IMR-90 (cell line): Measurements from ENCODE around the gene PLOD3. TPM values are rescaled to one million over a fixed set of nuclear protein-coding genes. Genes with fewer than 3 reads are reported as not detected.
A peak's percentile ranks its signal among the peaks of the same experiment; 100 is the strongest.

Experiments used
- ATAC-seq: fragments of 200-7000 bp; cut with Tn5 transposase; 2 replicates; pipeline ENCODE4 v1.9.1; 2020; ENCODE audit warnings: low read depth, mild to moderate bottlenecking, moderate library complexity
- BruUV-seq: library from RNA; stranded (reverse); fragments of 400-500 nt; replicated peaks from 2 replicates; lab custom pipeline; 2021; lab: Mats Ljungman, UMichigan
- CTCF ChIA-PET: fragments of 300-600 bp; formaldehyde crosslinking; extraction: SDS; loops from one replicate; lab custom pipeline; 2021; ENCODE audit warnings: antibody characterized with exemption; lab: Yijun Ruan, JAX
- POLR2A ChIA-PET: fragments of 300-600 bp; sonication (Branson Sonifier 250); formaldehyde crosslinking; loops from one replicate; lab custom pipeline; 2022; ENCODE audit warnings: antibody characterized with exemption; ENCODE audit not compliant: unreplicated experiment; lab: Charles Lee
- DNase-seq: peaks from one replicate; pipeline ENCODE4 v3.0.0; 2013
- H2AFZ ChIP-seq: replicated peaks from 2 replicates; pipeline ENCODE3; 2013; ENCODE audit warnings: low read length, mild to moderate bottlenecking; ENCODE audit not compliant: poor library complexity
- H2AK5ac ChIP-seq: 2 replicates; pipeline ENCODE4 v1.6.1; 2013; ENCODE audit warnings: low read depth, low read length, inconsistent platforms
- H2AK9ac ChIP-seq: replicated peaks from 2 replicates; pipeline ENCODE3; 2013; ENCODE audit warnings: mild to moderate bottlenecking, low read depth, low read length, moderate library complexity; ENCODE audit not compliant: poor library complexity
- H2BK120ac ChIP-seq: 2 replicates; pipeline ENCODE4 v1.6.1; 2013; ENCODE audit warnings: low read depth, low read length, inconsistent platforms
- H2BK15ac ChIP-seq: 3 replicates; pipeline ENCODE4 v1.6.1; 2013; ENCODE audit warnings: low read depth, low read length, inconsistent platforms
- H2BK20ac ChIP-seq: 2 replicates; pipeline ENCODE4 v1.6.1; 2013; ENCODE audit warnings: low read depth, mild to moderate bottlenecking, inconsistent platforms, low read length, moderate library complexity
- H2BK5ac ChIP-seq: 2 replicates; pipeline ENCODE4 v1.6.1; 2013; ENCODE audit warnings: mild to moderate bottlenecking, low read depth, low read length, inconsistent platforms; ENCODE audit not compliant: poor library complexity, severe bottlenecking
- H3K14ac ChIP-seq: replicated peaks from 2 replicates; pipeline ENCODE4 v1.6.1; 2013; ENCODE audit warnings: low read depth, low read length, inconsistent platforms
- H3K18ac ChIP-seq: 2 replicates; pipeline ENCODE4 v1.6.1; 2013; ENCODE audit warnings: low read depth, low read length, control low read depth
- H3K23ac ChIP-seq: 2 replicates; pipeline ENCODE4 v1.6.1; 2013; ENCODE audit warnings: low read depth, low read length, inconsistent platforms
- H3K27ac ChIP-seq: 2 replicates; pipeline ENCODE4 v1.5.1; 2013; ENCODE audit warnings: mild to moderate bottlenecking, control low read depth, low read length; ENCODE audit not compliant: insufficient read depth
- H3K27me3 ChIP-seq: 2 replicates; pipeline ENCODE4 v1.6.1; 2013; ENCODE audit warnings: low read length; ENCODE audit not compliant: control insufficient read depth, insufficient read depth
- H3K36me3 ChIP-seq: 2 replicates; pipeline ENCODE4 v1.6.1; 2013; ENCODE audit warnings: low read length, mixed read lengths; ENCODE audit not compliant: control insufficient read depth, insufficient read depth
- H3K4ac ChIP-seq: 2 replicates; pipeline ENCODE4 v1.6.1; 2013; ENCODE audit warnings: low read depth, low read length, inconsistent platforms
- H3K4me1 ChIP-seq: 2 replicates; pipeline ENCODE4 v1.6.1; 2013; ENCODE audit warnings: low read length, mixed read lengths; ENCODE audit not compliant: control insufficient read depth, insufficient read depth
- H3K4me2 ChIP-seq: 2 replicates; pipeline ENCODE4 v1.6.1; 2013; ENCODE audit warnings: low read depth, mild to moderate bottlenecking, control low read depth, low read length, moderate library complexity
- H3K4me3 ChIP-seq: 2 replicates; pipeline ENCODE4 v1.5.1; 2013; ENCODE audit warnings: low read depth, mild to moderate bottlenecking, control low read depth, low read length, moderate library complexity; ENCODE audit not compliant: insufficient read depth
- H3K56ac ChIP-seq: 2 replicates; pipeline ENCODE4 v1.6.1; 2013; ENCODE audit warnings: low read length, inconsistent platforms; ENCODE audit not compliant: insufficient read depth; ENCODE audit errors: extremely low read depth
- H3K79me1 ChIP-seq, 2 experiments: 2 replicates each; pipeline ENCODE4 v1.6.1; 2013; ENCODE audit warnings: low read length in 2 of 2, inconsistent platforms in 1 of 2, low read depth in 1 of 2
- H3K9ac ChIP-seq: 2 replicates; pipeline ENCODE4 v1.6.1; 2013; ENCODE audit warnings: low read depth, low read length, control low read depth
- H3K9me1 ChIP-seq: 2 replicates; pipeline ENCODE4 v1.6.1; 2013; ENCODE audit warnings: low read length, inconsistent platforms; ENCODE audit not compliant: insufficient read depth
- H3K9me3 ChIP-seq: 2 replicates; pipeline ENCODE4 v1.6.1; 2013; ENCODE audit warnings: low read length; ENCODE audit not compliant: control insufficient read depth, insufficient read depth
- H4K20me1 ChIP-seq: 2 replicates; pipeline ENCODE4 v1.6.1; 2013; ENCODE audit warnings: low read length, inconsistent platforms; ENCODE audit not compliant: insufficient read depth
- H4K5ac ChIP-seq: 2 replicates; pipeline ENCODE4 v1.6.1; 2013; ENCODE audit warnings: mild to moderate bottlenecking, low read depth, low read length, control low read depth
- H4K8ac ChIP-seq, 2 experiments: 2 replicates each; pipeline ENCODE4 v1.6.1; 2013; ENCODE audit warnings: low read depth in 2 of 2, low read length in 2 of 2, control low read depth in 1 of 2, inconsistent platforms in 1 of 2
- H4K91ac ChIP-seq: 2 replicates; pipeline ENCODE4 v1.6.1; 2013; ENCODE audit warnings: low read depth, low read length, inconsistent platforms; ENCODE audit not compliant: insufficient read depth
- BHLHE40 ChIP-seq: fragments of 150-350 bp; IDR thresholded peaks from 2 replicates; pipeline ENCODE4 v1.6.1; 2016; ENCODE audit warnings: mild to moderate bottlenecking, low read depth, low read length
- CEBPB ChIP-seq: IDR thresholded peaks from 2 replicates; pipeline ENCODE4 v1.6.1; 2012; ENCODE audit warnings: low read depth, low read length, improper control_type of control experiment
- CHD1 ChIP-seq: IDR thresholded peaks from 2 replicates; pipeline ENCODE4 v1.6.1; 2012; ENCODE audit warnings: low read depth, low read length, improper control_type of control experiment
- ELK1 ChIP-seq: fragments of 150-350 bp; IDR thresholded peaks from 2 replicates; pipeline ENCODE4 v1.6.1; 2016; ENCODE audit warnings: low read depth, mild to moderate bottlenecking, low read length, moderate library complexity, borderline replicate concordance
- FOS ChIP-seq: fragments of 150-350 bp; IDR thresholded peaks from 2 replicates; pipeline ENCODE4 v1.6.1; 2016; ENCODE audit warnings: low read depth, low read length
- MAFK ChIP-seq: IDR thresholded peaks from 2 replicates; pipeline ENCODE4 v1.6.1; 2012; ENCODE audit warnings: low read depth, low read length, improper control_type of control experiment
- MAZ ChIP-seq: IDR thresholded peaks from 2 replicates; pipeline ENCODE4 v1.6.1; 2012; ENCODE audit warnings: low read depth, mild to moderate bottlenecking, low read length, improper control_type of control experiment, moderate library complexity, borderline replicate concordance
- MXI1 ChIP-seq: IDR thresholded peaks from 2 replicates; pipeline ENCODE4 v1.6.1; 2012; ENCODE audit warnings: low read depth, mild to moderate bottlenecking, low read length, moderate library complexity, borderline replicate concordance
- NFE2L2 ChIP-seq: fragments of 150-350 bp; IDR thresholded peaks from 2 replicates; pipeline ENCODE4 v1.6.1; 2016; ENCODE audit warnings: low read depth, mild to moderate bottlenecking, low read length
- POLR2A ChIP-seq: IDR thresholded peaks from 2 replicates; pipeline ENCODE4 v1.6.1; 2012; ENCODE audit warnings: mild to moderate bottlenecking, low read depth, low read length
- RAD21 ChIP-seq: IDR thresholded peaks from 2 replicates; pipeline ENCODE4 v1.6.1; 2012; ENCODE audit warnings: low read length, improper control_type of control experiment
- RCOR1 ChIP-seq: IDR thresholded peaks from 2 replicates; pipeline ENCODE4 v1.6.1; 2012; ENCODE audit warnings: mild to moderate bottlenecking, low read length, improper control_type of control experiment; ENCODE audit not compliant: insufficient replicate concordance
- RFX5 ChIP-seq: IDR thresholded peaks from 2 replicates; pipeline ENCODE4 v1.8.0; 2012; ENCODE audit warnings: low read depth, mild to moderate bottlenecking, low read length, moderate library complexity
- SMC3 ChIP-seq: fragments of 150-350 bp; IDR thresholded peaks from 2 replicates; pipeline ENCODE4 v1.6.1; 2016; ENCODE audit warnings: low read depth, mild to moderate bottlenecking, antibody characterized with exemption, low read length, moderate library complexity
- USF2 ChIP-seq: fragments of 150-350 bp; IDR thresholded peaks from 2 replicates; pipeline ENCODE4 v1.6.1; 2017; ENCODE audit warnings: mild to moderate bottlenecking, antibody characterized with exemption, low read length, low read depth
- WGBS, 2 experiments: methylation state at CpG; one replicate each; pipeline versions ENCODE4 v1.1.5 to v1.1.7; 2013; ENCODE audit warnings: missing lambda C conversion rate in 2 of 2; ENCODE audit not compliant: insufficient read length in 1 of 2; ENCODE audit errors: extremely low coverage in 2 of 2; 5-methylcytosine and 5-hydroxymethylcytosine counted together
- dilution Hi-C: fragments of 300-500 bp; cut with HindIII; formaldehyde crosslinking; loops from one replicate; pipeline ENCODE4 v1.14.3; 2018; ENCODE audit warnings: low sequenced_read_pairs; ENCODE audit not compliant: unreplicated experiment
- in situ Hi-C: fragments of 300-500 bp; cut with MboI; formaldehyde crosslinking; loops from 3 replicates; pipeline ENCODE4 v1.14.3; 2019; ENCODE audit warnings: low sequenced_read_pairs, inconsistent platforms, mixed read lengths
- intact Hi-C: fragments of 100-400 bp; cut with micrococcal nuclease; formaldehyde crosslinking; loops from 2 replicates; pipeline ENCODE4 v1.10.0; 2022
- polyA plus RNA-seq, 3 experiments: library from polyadenylated mRNA; depleted of rRNA; stranded (reverse); fragments of >200 nt; gene quantifications; 2 replicates each; pipeline ENCODE4 v1.2.3, GENCODE V29; 2012; ENCODE audit warnings: low replicate concordance in 1 of 3
- total RNA-seq: library from RNA; depleted of rRNA; stranded (reverse); fragments of >200 nt; gene quantifications from 2 replicates; pipeline ENCODE4 v1.2.3, GENCODE V29; 2012
- TF ChIP-seq, protein P1 (sequence below): conservative IDR thresholded peaks from 2 replicates; pipeline ENCODE4 v1.5.1; 2012; ENCODE audit warnings: mild to moderate bottlenecking, low read depth, low read length, improper control_type of control experiment

Gene PLOD3
- total and polyA plus RNA-seq, 2 of the 4 experiments (the other 2 are of a cell fraction), result 21.7 to 159 TPM

DNA sequence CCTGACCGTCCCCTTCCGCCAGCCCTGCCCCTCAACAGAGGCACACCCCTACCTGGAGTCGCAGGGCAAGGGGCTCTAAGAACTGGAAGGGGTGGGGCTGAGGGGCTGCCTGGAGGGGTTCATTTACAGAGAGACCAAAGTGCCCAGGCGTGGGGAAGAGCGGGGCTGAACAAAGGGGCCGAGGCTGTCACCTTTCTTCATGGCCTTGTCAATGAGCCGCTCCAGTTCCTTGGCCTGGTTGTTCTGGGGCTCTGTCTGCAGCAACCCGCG lies 22.5 kb upstream of the PLOD3 start:
- intact Hi-C loops (no loop called here), in situ Hi-C loops (no loop called here), dilution Hi-C loops (no loop called here)
- no peak overlapping the region for H2BK20ac ChIP-seq
- no peaks in the 10 kb centered on the region; the same call in 1 of the 2 replicates for H3K9me1 ChIP-seq
- no peak overlapping the region for H3K14ac ChIP-seq
- H4K91ac ChIP-seq, result no peak overlapping the region
- no peak overlapping the region for H2AFZ ChIP-seq
- no peaks in the 10 kb centered on the region for H3K27me3 ChIP-seq
- H3K79me1 ChIP-seq, result peaks cover 12 to 51% of the 10 kb centered on the region in 2 experiments
- peaks cover 10% of the 10 kb centered on the region for H3K4me1 ChIP-seq
- no peak overlapping the region for H3K4me3 ChIP-seq
- DNase-seq (no peak), ATAC-seq (no peak)
- H3K18ac ChIP-seq, result no peak overlapping the region
- no peak overlapping the region for H3K4ac ChIP-seq
- no TSS peak for BruUV-seq
- no peak overlapping the region for H3K27ac ChIP-seq
- H2AK5ac ChIP-seq, result no peak overlapping the region
- no peak overlapping the region for H3K56ac ChIP-seq
- ChIA-PET POLR2A (no interaction called here), CTCF (no interaction called here)
- no peak overlapping the region for H2BK5ac ChIP-seq
- H2BK120ac ChIP-seq, result no peak overlapping the region
- peak overlapping the region; percentile 65 for H2AK9ac ChIP-seq
- H3K23ac ChIP-seq, result no peak overlapping the region
- H4K8ac ChIP-seq, result no peak overlapping the region
- H3K9ac ChIP-seq, result no peak overlapping the region
- H3K36me3 ChIP-seq, result peaks cover 35% of the 10 kb centered on the region
- no peak overlapping the region for H3K4me2 ChIP-seq
- no peaks in the 10 kb centered on the region for H3K9me3 ChIP-seq
- no peak overlapping the region for H4K5ac ChIP-seq
- no peak overlapping the region for H2BK15ac ChIP-seq
- peaks cover 21% of the 10 kb centered on the region for H4K20me1 ChIP-seq
- 100% methylated on average over 3 of the region's 9 CpGs; no CpG with 5 or more reads in 1 of the 2 experiments for WGBS, 2 experiments
- TF ChIP-seq CEBPB (no peak), RAD21 (no peak), NFE2L2 (no peak), BHLHE40 (no peak), MAZ (no peak), USF2 (no peak), SMC3 (no peak), CHD1 (no peak), ELK1 (no peak), MAFK (no peak), RFX5 (no peak), POLR2A (no peak), MXI1 (no peak), RCOR1 (no peak), FOS (no peak)
- TF ChIP-seq, protein P1, sequence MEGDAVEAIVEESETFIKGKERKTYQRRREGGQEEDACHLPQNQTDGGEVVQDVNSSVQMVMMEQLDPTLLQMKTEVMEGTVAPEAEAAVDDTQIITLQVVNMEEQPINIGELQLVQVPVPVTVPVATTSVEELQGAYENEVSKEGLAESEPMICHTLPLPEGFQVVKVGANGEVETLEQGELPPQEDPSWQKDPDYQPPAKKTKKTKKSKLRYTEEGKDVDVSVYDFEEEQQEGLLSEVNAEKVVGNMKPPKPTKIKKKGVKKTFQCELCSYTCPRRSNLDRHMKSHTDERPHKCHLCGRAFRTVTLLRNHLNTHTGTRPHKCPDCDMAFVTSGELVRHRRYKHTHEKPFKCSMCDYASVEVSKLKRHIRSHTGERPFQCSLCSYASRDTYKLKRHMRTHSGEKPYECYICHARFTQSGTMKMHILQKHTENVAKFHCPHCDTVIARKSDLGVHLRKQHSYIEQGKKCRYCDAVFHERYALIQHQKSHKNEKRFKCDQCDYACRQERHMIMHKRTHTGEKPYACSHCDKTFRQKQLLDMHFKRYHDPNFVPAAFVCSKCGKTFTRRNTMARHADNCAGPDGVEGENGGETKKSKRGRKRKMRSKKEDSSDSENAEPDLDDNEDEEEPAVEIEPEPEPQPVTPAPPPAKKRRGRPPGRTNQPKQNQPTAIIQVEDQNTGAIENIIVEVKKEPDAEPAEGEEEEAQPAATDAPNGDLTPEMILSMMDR, result no peak
